ENCODE data around the gene HECTD4. TPM values are rescaled to one million over a fixed set of nuclear protein-coding genes. Genes with fewer than 3 reads are reported as not detected.

The HECTD4 gene
- total and polyA plus RNA-seq, 4 donors = 4.3 to 80.1 (median 25.5) TPM

- Histone ChIP-seq H3K4me1 (ENCODE audit: control insufficient read depth in 4 of 4, insufficient read depth in 4 of 4, low read length in 3 of 4) (peaks cover 3 to 21% (median 17%) of the 10 kb centered on the region in 4 donors), H3K4me3 (ENCODE audit: low read depth in 1 of 3, low read length in 3 of 3) (no peak overlapping the region), H3K27me3 (ENCODE audit: control insufficient read depth in 4 of 4, insufficient read depth in 4 of 4, low read length in 3 of 4) (no peaks in the 10 kb centered on the region), H3K9ac (ENCODE audit: low read depth in 1 of 2, low read length in 2 of 2) (no peak overlapping the region), H3K9me3 (ENCODE audit: control insufficient read depth in 4 of 4, low read length in 3 of 4) (no peaks in the 10 kb centered on the region), H3K36me3 (ENCODE audit: control insufficient read depth in 4 of 4, insufficient read depth in 3 of 4, low read depth in 1 of 4, low read length in 3 of 4) (peaks cover 0 to 3% (median 0%) of the 10 kb centered on the region in 4 donors), H3K27ac (ENCODE audit: low read depth in 1 of 2, low read length in 2 of 2) (no peak overlapping the region)
- TF ChIP-seq FOXA1 (IDR thresholded peaks at IDR 0.05) = no peak
- no peak for TF ChIP-seq NR2F2 (IDR thresholded peaks at IDR 0.05)
- no peak for TF ChIP-seq TAF1 (conservative IDR thresholded peaks at IDR 0.05)
- no peak for TF ChIP-seq HNF4A (conservative IDR thresholded peaks at IDR 0.05)
- TF ChIP-seq RAD21 (IDR thresholded peaks at IDR 0.05) = no peak
- no peak for TF ChIP-seq EGR1 (IDR thresholded peaks at IDR 0.05; ENCODE audit: low read depth in 2 of 2)
- TF ChIP-seq MAX (IDR thresholded peaks at IDR 0.05) = no peak
- no peak for TF ChIP-seq HNF4G (IDR thresholded peaks at IDR 0.05)
- TF ChIP-seq YY1 (IDR thresholded peaks at IDR 0.05) = no peak
- TF ChIP-seq SP1 (IDR thresholded peaks at IDR 0.05) = no peak
- TF ChIP-seq JUND (IDR thresholded peaks at IDR 0.05) = no peak
- no peak for TF ChIP-seq ATF3 (IDR thresholded peaks at IDR 0.05)
- no peak for TF ChIP-seq ZBTB33 (IDR thresholded peaks at IDR 0.05)
- no peak for TF ChIP-seq RXRA (IDR thresholded peaks at IDR 0.05)
- WGBS = 72% methylated on average over 4 of the region's 4 CpGs
- DNase-seq (ENCODE audit: low spot score) = no peak
Measured at GRCh38 chr12:112322882-112323547, 59.2 kb downstream of the HECTD4 start.

GRCh38 chr12:112322441-112322840 is 59.8 kb downstream of the HECTD4 start:
- peaks cover 0 to 3% (median 0%) of the 10 kb centered on the region in 4 donors for H3K36me3 ChIP-seq (ENCODE audit: control insufficient read depth in 4 of 4, insufficient read depth in 3 of 4, low read depth in 1 of 4, low read length in 3 of 4)
- no peaks in the 10 kb centered on the region for H3K27me3 ChIP-seq (ENCODE audit: control insufficient read depth in 4 of 4, insufficient read depth in 4 of 4, low read length in 3 of 4)
- 90% methylated on average over 2 of the region's 2 CpGs for WGBS
- no peak overlapping the region for H3K9ac ChIP-seq (ENCODE audit: low read depth in 1 of 2, low read length in 2 of 2)
- H3K27ac ChIP-seq (ENCODE audit: low read depth in 1 of 2, low read length in 2 of 2) = no peak overlapping the region
- TF ChIP-seq EGR1 (IDR thresholded peaks at IDR 0.05; ENCODE audit: low read depth in 2 of 2) = no peak
- TF ChIP-seq GABPA (IDR thresholded peaks at IDR 0.05 in 1 of 2, conservative IDR thresholded peaks at IDR 0.05 in 1 of 2) = no peak
- TF ChIP-seq ZBTB33 (IDR thresholded peaks at IDR 0.05) = no peak
- no peak for TF ChIP-seq HNF4G (IDR thresholded peaks at IDR 0.05)
- TF ChIP-seq HNF4A (conservative IDR thresholded peaks at IDR 0.05) = no peak
- no peak for TF ChIP-seq SP1 (IDR thresholded peaks at IDR 0.05)
- no peak for TF ChIP-seq FOXA2 (IDR thresholded peaks at IDR 0.05)
- no peak for TF ChIP-seq ATF3 (IDR thresholded peaks at IDR 0.05)
- TF ChIP-seq YY1 (IDR thresholded peaks at IDR 0.05) = no peak
- TF ChIP-seq FOXA1 (IDR thresholded peaks at IDR 0.05) = no peak
- TF ChIP-seq REST (IDR thresholded peaks at IDR 0.05) = no peak
- TF ChIP-seq NR2F2 (IDR thresholded peaks at IDR 0.05) = no peak
- TF ChIP-seq RAD21 (IDR thresholded peaks at IDR 0.05) = no peak
- no peak for TF ChIP-seq RXRA (IDR thresholded peaks at IDR 0.05)
- TF ChIP-seq MAX (IDR thresholded peaks at IDR 0.05) = no peak
- TF ChIP-seq TAF1 (conservative IDR thresholded peaks at IDR 0.05) = no peak
- no peak for TF ChIP-seq CTCF (IDR thresholded peaks at IDR 0.05; ENCODE audit: low read depth, low read length, missing input control)
- DNase-seq (ENCODE audit: low spot score) = no peak
- H3K9me3 ChIP-seq (ENCODE audit: control insufficient read depth in 4 of 4, low read length in 3 of 4) = no peaks in the 10 kb centered on the region
- H3K4me1 ChIP-seq (ENCODE audit: control insufficient read depth in 4 of 4, insufficient read depth in 4 of 4, low read length in 3 of 4) = peaks cover 3 to 22% (median 19%) of the 10 kb centered on the region in 4 donors
- H3K4me3 ChIP-seq (ENCODE audit: low read depth in 1 of 3, low read length in 3 of 3) = no peak overlapping the region

Measured in liver (tissue), 9 donors.